Measurements from ENCODE around the gene TNNT3.

Gene TNNT3

GRCh38 chr11:1923201-1923956 lies 3.9 kb downstream of the TNNT3 start:
- no peak for DNase-seq

GRCh38 chr11:1924181-1924580 lies 4.7 kb downstream of the TNNT3 start:
- no peak for DNase-seq

- DNase-seq, result no peak
Observed at GRCh38 chr11:1924646-1925372, 5.3 kb downstream of the TNNT3 start.

- no peak for DNase-seq
Observed at GRCh38 chr11:1925373-1926155, 6.1 kb downstream of the TNNT3 start.

- no peak for DNase-seq
Observed at GRCh38 chr11:1926156-1927025, 6.9 kb downstream of the TNNT3 start.

GRCh38 chr11:1927026-1927847 lies 7.7 kb downstream of the TNNT3 start:
- no peak for DNase-seq

- DNase-seq, result no peak
Observed at GRCh38 chr11:1927848-1928469, 8.5 kb downstream of the TNNT3 start.

- no peak for DNase-seq
Observed at GRCh38 chr11:1928470-1928890, 9.0 kb downstream of the TNNT3 start.

- no peak for DNase-seq
Observed at GRCh38 chr11:1928891-1929541, 9.5 kb downstream of the TNNT3 start.

- no peak for DNase-seq
Observed at GRCh38 chr11:1929621-1930461, 10.3 kb downstream of the TNNT3 start.

- no peak for DNase-seq
Observed at GRCh38 chr11:1930462-1930830, 10.9 kb downstream of the TNNT3 start.

GRCh38 chr11:1931341-1932104 lies 12.0 kb downstream of the TNNT3 start:
- DNase-seq, result no peak

- no peak for DNase-seq
Observed at GRCh38 chr11:1932105-1932480, 12.6 kb downstream of the TNNT3 start.

GRCh38 chr11:1932681-1933080 lies 13.2 kb downstream of the TNNT3 start:
- no peak for DNase-seq

GRCh38 chr11:1933416-1934334 lies 14.2 kb downstream of the TNNT3 start:
- DNase-seq, result no peak

- DNase-seq, result no peak
Observed at GRCh38 chr11:1934335-1935155, 15.0 kb downstream of the TNNT3 start.
